ENCODE results near the gene OXSM.

OXSM gene

DNA sequence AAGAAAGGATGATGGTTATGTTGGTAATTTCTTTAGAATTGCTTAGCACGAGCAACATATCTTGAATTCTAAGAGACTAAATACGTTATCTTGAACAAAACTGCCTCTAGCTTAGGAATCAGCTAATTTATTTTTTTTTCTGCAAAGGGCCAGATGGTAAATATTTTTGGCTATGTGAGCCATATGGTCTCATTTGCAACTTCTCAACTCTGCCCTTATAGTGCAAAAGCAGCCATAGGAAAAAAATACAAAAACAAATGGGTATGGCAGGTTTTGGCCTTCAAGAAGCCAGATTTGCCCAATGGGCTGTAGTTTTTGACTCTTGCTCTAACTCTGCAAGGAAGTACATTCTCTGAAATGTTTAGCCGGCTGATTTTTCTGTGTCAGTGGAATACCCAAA lies 11.9 kb downstream of the OXSM start:
- TF ChIP-seq, protein P1, sequence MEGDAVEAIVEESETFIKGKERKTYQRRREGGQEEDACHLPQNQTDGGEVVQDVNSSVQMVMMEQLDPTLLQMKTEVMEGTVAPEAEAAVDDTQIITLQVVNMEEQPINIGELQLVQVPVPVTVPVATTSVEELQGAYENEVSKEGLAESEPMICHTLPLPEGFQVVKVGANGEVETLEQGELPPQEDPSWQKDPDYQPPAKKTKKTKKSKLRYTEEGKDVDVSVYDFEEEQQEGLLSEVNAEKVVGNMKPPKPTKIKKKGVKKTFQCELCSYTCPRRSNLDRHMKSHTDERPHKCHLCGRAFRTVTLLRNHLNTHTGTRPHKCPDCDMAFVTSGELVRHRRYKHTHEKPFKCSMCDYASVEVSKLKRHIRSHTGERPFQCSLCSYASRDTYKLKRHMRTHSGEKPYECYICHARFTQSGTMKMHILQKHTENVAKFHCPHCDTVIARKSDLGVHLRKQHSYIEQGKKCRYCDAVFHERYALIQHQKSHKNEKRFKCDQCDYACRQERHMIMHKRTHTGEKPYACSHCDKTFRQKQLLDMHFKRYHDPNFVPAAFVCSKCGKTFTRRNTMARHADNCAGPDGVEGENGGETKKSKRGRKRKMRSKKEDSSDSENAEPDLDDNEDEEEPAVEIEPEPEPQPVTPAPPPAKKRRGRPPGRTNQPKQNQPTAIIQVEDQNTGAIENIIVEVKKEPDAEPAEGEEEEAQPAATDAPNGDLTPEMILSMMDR (IDR thresholded peaks at IDR 0.05; ENCODE audit: insufficient read depth, missing control alignments), result no peak
- FAIRE-seq, result no peak
- no peak for DNase-seq (ENCODE audit: insufficient read length, low spot score)

DNA sequence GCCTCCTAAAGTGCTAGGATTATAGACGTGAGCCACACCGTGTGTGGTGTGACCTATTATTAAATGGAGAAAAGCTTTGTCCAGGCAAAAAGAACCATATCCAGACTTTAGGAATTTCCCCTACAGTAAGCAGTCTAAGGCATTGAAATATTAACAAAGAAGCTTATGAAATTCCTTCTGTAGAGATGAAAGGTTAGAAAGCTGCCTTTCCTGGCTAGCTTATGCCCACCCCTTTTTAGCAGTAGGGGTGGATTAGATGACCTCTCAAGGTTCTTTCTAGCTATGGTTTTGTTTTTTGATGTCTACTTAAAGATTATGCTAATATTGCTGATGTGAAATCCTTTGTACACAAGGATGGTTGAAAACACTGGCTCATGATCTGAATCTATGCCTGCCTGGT lies 13.9 kb downstream of the OXSM start:
- DNase-seq (ENCODE audit: insufficient read length, low spot score), result no peak
- TF ChIP-seq, protein P1 (IDR thresholded peaks at IDR 0.05; ENCODE audit: insufficient read depth, missing control alignments), result no peak
- FAIRE-seq, result no peak

DNA sequence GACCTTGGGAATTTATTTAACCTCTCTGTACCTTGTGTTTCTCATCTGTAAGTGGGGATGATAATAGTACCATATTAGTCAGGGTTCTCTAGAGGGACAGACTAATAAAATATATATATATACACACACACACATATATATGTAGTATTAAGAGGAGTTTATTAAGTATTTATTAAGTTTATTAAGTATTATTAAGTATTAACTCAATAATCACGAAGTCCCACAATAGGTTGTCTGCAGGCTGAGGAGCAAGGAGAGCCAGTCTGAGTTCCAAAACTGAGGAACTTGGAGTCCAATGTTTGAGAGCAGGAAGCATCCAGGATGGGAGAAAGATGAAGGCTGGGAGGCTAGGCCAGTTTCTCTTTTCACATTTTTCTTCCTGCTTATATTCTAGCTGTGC lies 14.8 kb downstream of the OXSM start:
- DNase-seq (ENCODE audit: insufficient read length, low spot score) (no peak), FAIRE-seq (no peak)
- TF ChIP-seq, protein P1 (IDR thresholded peaks at IDR 0.05; ENCODE audit: insufficient read depth, missing control alignments), result no peak

DNA sequence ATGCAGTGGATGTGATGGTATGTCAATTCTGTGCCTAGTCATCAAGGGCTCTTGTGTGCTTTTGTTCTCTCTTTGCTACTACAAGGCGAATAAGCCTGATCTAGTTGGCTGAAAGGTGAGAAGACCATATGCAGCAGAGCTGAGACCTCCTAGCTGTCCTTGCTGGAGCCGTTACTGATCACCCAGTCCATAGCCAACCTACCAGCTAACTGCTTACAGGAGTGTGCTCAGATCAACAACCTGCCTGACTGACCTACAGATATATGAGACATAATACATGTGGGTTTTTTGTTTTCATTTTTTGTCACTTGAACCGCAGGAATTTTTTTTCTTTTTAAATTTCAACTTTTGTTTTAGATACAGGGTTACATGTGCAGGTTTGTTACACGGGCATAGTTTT lies 22.8 kb downstream of the OXSM start:
- DNase-seq (ENCODE audit: insufficient read length, low spot score), result no peak

DNA sequence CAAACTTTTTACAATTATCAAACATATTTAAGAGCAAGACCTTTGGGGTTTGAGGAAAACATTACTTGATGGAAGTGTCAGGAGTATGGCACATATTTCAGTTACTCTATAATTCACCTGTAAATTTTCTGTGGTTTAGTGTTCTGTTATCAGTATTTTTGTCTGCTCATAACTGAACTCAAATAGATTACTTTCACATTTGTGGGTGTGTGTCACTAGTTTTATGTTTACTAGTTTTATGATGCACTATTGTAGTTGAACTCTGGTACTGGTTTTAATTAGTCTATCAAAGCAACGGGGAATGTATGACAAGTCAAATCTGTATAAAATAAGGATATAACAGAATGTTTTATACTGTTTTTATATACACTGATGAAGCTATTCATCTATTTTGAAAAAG lies 27.2 kb downstream of the OXSM start:
- FAIRE-seq (no peak), DNase-seq (ENCODE audit: insufficient read length, low spot score) (no peak)
- TF ChIP-seq, protein P1 (IDR thresholded peaks at IDR 0.05; ENCODE audit: insufficient read depth, missing control alignments), result no peak

More for the DNA sequence above, 22.8 kb downstream of the OXSM start:
- TF ChIP-seq, protein P1 (IDR thresholded peaks at IDR 0.05; ENCODE audit: insufficient read depth, missing control alignments), result no peak
- FAIRE-seq, result no peak

DNA sequence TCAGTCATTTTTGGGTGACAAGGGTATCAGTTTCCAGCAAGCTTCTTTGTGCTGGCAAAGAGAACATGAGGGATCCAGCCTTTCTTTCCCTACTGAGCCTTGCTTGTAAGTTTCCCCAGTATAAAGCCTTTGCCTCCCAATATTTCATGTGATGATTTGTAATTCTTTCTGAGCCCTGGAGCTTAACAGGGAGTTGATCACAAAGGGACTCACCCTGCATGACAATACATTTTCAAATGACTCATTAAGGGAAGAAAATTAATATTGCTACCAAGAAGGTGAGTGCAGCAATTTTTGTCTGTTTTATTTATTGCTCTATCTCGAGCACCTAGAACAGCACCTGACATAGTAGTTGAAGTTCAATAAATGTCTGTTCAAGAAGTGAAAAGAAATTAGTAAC lies 27.7 kb downstream of the OXSM start:
- DNase-seq (ENCODE audit: insufficient read length, low spot score), result no peak
- FAIRE-seq, result no peak
- TF ChIP-seq, protein P1 (IDR thresholded peaks at IDR 0.05; ENCODE audit: insufficient read depth, missing control alignments), result no peak

DNA sequence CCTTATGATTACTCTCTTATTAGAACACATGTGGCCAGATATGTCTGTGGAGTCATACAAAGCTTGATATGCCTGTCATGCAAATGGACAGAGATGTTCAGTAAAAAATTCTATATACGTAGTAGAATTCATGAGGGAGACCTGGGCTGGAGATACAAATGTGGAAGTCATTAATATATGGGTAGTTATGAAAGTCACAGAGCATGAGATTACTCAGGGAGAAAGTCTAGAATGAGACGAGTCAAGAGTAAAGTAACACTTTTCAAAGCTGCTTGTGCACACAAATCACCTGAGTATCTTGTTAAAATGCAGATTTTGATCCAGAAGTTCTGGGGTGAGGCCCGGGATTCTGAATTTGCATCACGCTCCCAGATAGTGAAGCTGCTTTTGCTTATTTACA lies 28.4 kb downstream of the OXSM start:
- FAIRE-seq, result no peak
- TF ChIP-seq, protein P1 (IDR thresholded peaks at IDR 0.05; ENCODE audit: insufficient read depth, missing control alignments), result no peak
- DNase-seq (ENCODE audit: insufficient read length, low spot score), result no peak
